GM18505 (cell line): ENCODE measurements around the gene FAM184B.
"Not testable (repeated sequence)": the region's sequence is repeated elsewhere in the genome, so short reads cannot be mapped to it uniquely, and the experiment has no call there.

Experiments
- ATAC-seq: cut with Tn5 transposase; IDR thresholded peaks from one replicate; pipeline ENCODE4 v1.9.1; 2021; ENCODE audit not compliant: unreplicated experiment
- POLR2A ChIP-seq: IDR thresholded peaks from 4 replicates; pipeline ENCODE4 v1.6.1; 2011; ENCODE audit warnings: borderline replicate concordance; ENCODE audit not compliant: insufficient read depth, insufficient read length; ENCODE audit errors: extremely low read depth

The FAM184B gene

GRCh38 chr4:17670423-17670822 lies 111.0 kb downstream of the FAM184B start:
- no peak for ATAC-seq
- TF ChIP-seq POLR2A, result no peak

GRCh38 chr4:17667653-17668201 lies 113.7 kb downstream of the FAM184B start:
- peak; percentile 39 for ATAC-seq
- no peak for TF ChIP-seq POLR2A

GRCh38 chr4:17667253-17667652 lies 114.2 kb downstream of the FAM184B start:
- ATAC-seq, result no peak
- TF ChIP-seq POLR2A, result no peak

GRCh38 chr4:17665852-17666251 lies 115.6 kb downstream of the FAM184B start:
- no peak for TF ChIP-seq POLR2A
- no peak for ATAC-seq

GRCh38 chr4:17665346-17665745 lies 116.1 kb downstream of the FAM184B start:
- no peak for TF ChIP-seq POLR2A
- peak; percentile 32 for ATAC-seq

GRCh38 chr4:17664755-17665154 lies 116.7 kb downstream of the FAM184B start:
- ATAC-seq, result peak; percentile 87

GRCh38 chr4:17662694-17663093 lies 118.7 kb downstream of the FAM184B start:
- TF ChIP-seq POLR2A, result no peak
- ATAC-seq, result no peak

More at GRCh38 chr4:17664755-17665154, 116.7 kb downstream of the FAM184B start:
- no peak for TF ChIP-seq POLR2A

- ATAC-seq, result not testable (repeated sequence)
These were observed 122.2 kb downstream of the FAM184B start for GRCh38 chr4:17659196-17659595.

GRCh38 chr4:17657849-17658248 lies 123.6 kb downstream of the FAM184B start:
- no peak for ATAC-seq
- TF ChIP-seq POLR2A, result no peak

- no peak for TF ChIP-seq POLR2A
- no peak for ATAC-seq
These were observed 124.3 kb downstream of the FAM184B start for GRCh38 chr4:17657090-17657489.

GRCh38 chr4:17654701-17655100 lies 126.7 kb downstream of the FAM184B start:
- no peak for ATAC-seq
- TF ChIP-seq POLR2A, result no peak

GRCh38 chr4:17650406-17650805 lies 131.0 kb downstream of the FAM184B start:
- ATAC-seq, result no peak
- TF ChIP-seq POLR2A, result no peak

GRCh38 chr4:17647927-17648326 lies 133.5 kb downstream of the FAM184B start:
- no peak for TF ChIP-seq POLR2A
- no peak for ATAC-seq

- TF ChIP-seq POLR2A, result no peak
- ATAC-seq, result no peak
These were observed 134.1 kb downstream of the FAM184B start for GRCh38 chr4:17647176-17647806.

- no peak for ATAC-seq
- no peak for TF ChIP-seq POLR2A
These were observed 134.7 kb downstream of the FAM184B start for GRCh38 chr4:17646693-17647092.
